ENCODE measurements around the gene FYCO1. TPM values are rescaled to one million over a fixed set of nuclear protein-coding genes. Genes with fewer than 3 reads are reported as not detected.
A peak's percentile ranks its signal among the peaks of the same experiment; 100 is the strongest.

FYCO1 gene
- total RNA-seq, 4 donors from 2014 or later, result 45.3 to 64.5 (median 53.7) TPM

DNA sequence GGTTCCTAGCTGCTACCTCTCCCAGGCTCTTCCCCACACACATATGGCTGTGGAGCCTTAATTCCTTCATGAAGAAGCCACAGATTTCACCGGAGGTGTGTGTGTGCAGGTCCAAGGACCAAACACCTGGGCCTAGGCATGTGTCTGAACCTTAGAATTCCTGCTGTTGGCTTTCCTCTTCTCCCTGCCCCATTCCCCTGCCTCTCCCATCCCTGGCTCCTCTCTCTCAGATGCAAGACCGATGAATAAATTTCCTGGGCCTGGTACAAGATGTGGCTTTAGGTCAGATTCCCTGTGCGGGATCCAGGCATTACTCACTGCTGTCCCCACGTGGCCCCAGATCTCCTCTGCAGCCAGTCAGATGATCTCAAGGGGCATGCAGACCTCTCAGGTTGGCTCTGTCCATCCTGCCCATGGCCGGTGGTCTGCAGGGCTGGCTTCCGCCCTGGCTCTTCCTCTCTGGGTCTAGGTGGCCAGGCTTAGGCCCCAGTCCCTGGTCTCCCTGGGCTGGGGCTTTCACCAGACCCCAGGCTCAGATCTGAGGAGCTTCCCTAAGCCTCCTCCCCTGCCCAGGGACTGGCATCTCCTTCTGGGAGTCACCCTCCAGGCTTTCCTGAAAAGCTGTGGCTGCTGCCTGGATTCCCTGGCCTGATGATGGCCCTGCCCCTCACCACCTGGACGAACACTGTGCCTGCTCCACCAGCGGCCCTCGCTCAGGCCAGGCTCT is 88.8 kb downstream of the FYCO1 start:
- Histone ChIP-seq H3K36me3 (no peaks in the 10 kb centered on the region), H3K4me1 (no peaks in the 10 kb centered on the region), H3K4me3 (no peak overlapping the region), H3K27me3 (no peaks in the 10 kb centered on the region), H3K27ac (no peak overlapping the region), H3K9me3 (no peaks in the 10 kb centered on the region)
- 66% methylated on average over 6 of the region's 9 CpGs for WGBS
- peak in 1 of 2 donors; percentile 58 for DNase-seq (ENCODE audit: low spot score in 2 of 2)
- TF ChIP-seq EP300 (IDR thresholded peaks at IDR 0.05), result no peak
- no peak for TF ChIP-seq CTCF (IDR thresholded peaks at IDR 0.05)
- TF ChIP-seq POLR2AphosphoS5 (IDR thresholded peaks at IDR 0.05), result no peak
- TF ChIP-seq POLR2A (IDR thresholded peaks at IDR 0.05), result no peak

- Histone ChIP-seq H3K36me3 (no peaks in the 10 kb centered on the region), H3K9me3 (no peaks in the 10 kb centered on the region), H3K4me3 (no peak overlapping the region), H3K27ac (no peak overlapping the region), H3K27me3 (no peaks in the 10 kb centered on the region), H3K4me1 (no peaks in the 10 kb centered on the region)
- WGBS, result 88% methylated on average over 3 of the region's 3 CpGs
- no peak for TF ChIP-seq POLR2AphosphoS5 (IDR thresholded peaks at IDR 0.05)
- TF ChIP-seq POLR2A (IDR thresholded peaks at IDR 0.05), result no peak
- no peak for TF ChIP-seq EP300 (IDR thresholded peaks at IDR 0.05)
- no peak for TF ChIP-seq CTCF (IDR thresholded peaks at IDR 0.05)
- DNase-seq (ENCODE audit: low spot score in 2 of 2), result no peak
Measured at GRCh38 chr3:45905755-45906154, 89.9 kb downstream of the FYCO1 start.

GRCh38 chr3:45904931-45905330 is 90.7 kb downstream of the FYCO1 start:
- DNase-seq (ENCODE audit: low spot score in 2 of 2), result no peak
- Histone ChIP-seq H3K27me3 (no peaks in the 10 kb centered on the region), H3K4me3 (no peak overlapping the region), H3K9me3 (no peaks in the 10 kb centered on the region), H3K4me1 (no peaks in the 10 kb centered on the region), H3K36me3 (no peaks in the 10 kb centered on the region), H3K27ac (no peak overlapping the region)
- TF ChIP-seq EP300 (IDR thresholded peaks at IDR 0.05) (no peak), POLR2A (IDR thresholded peaks at IDR 0.05) (no peak), CTCF (IDR thresholded peaks at IDR 0.05) (no peak), POLR2AphosphoS5 (IDR thresholded peaks at IDR 0.05) (no peak)
- WGBS, result 84% methylated on average over 3 of the region's 3 CpGs

- no peak overlapping the region for H3K4me3 ChIP-seq
- no peaks in the 10 kb centered on the region for H3K9me3 ChIP-seq
- no peak overlapping the region for H3K27ac ChIP-seq
- 51% methylated on average over 3 of the region's 3 CpGs for WGBS
- no peaks in the 10 kb centered on the region for H3K36me3 ChIP-seq
- H3K4me1 ChIP-seq, result peaks cover 8% of the 10 kb centered on the region
- TF ChIP-seq POLR2A (IDR thresholded peaks at IDR 0.05), result no peak
- no peak for TF ChIP-seq EP300 (IDR thresholded peaks at IDR 0.05)
- TF ChIP-seq CTCF (IDR thresholded peaks at IDR 0.05), result no peak
- no peak for TF ChIP-seq POLR2AphosphoS5 (IDR thresholded peaks at IDR 0.05)
- H3K27me3 ChIP-seq, result no peaks in the 10 kb centered on the region
- DNase-seq (ENCODE audit: low spot score in 2 of 2), result no peak
Measured at GRCh38 chr3:45896956-45897355, 98.7 kb downstream of the FYCO1 start.

GRCh38 chr3:45895686-45896468 is 99.7 kb downstream of the FYCO1 start:
- Histone ChIP-seq H3K27ac (no peak overlapping the region), H3K4me3 (no peak overlapping the region), H3K36me3 (no peaks in the 10 kb centered on the region), H3K9me3 (no peaks in the 10 kb centered on the region), H3K4me1 (peaks cover 8% of the 10 kb centered on the region), H3K27me3 (no peaks in the 10 kb centered on the region)
- TF ChIP-seq POLR2AphosphoS5 (IDR thresholded peaks at IDR 0.05), result no peak
- no peak for TF ChIP-seq POLR2A (IDR thresholded peaks at IDR 0.05)
- TF ChIP-seq CTCF (IDR thresholded peaks at IDR 0.05), result no peak
- TF ChIP-seq EP300 (IDR thresholded peaks at IDR 0.05), result no peak
- DNase-seq (ENCODE audit: low spot score in 2 of 2), result no peak
- 74% methylated on average over 5 of the region's 5 CpGs for WGBS
